ENCODE data around the gene TMTC2. TPM values are rescaled to one million over a fixed set of nuclear protein-coding genes. Genes with fewer than 3 reads are reported as not detected.

The TMTC2 gene
- total RNA-seq, 1 donor from 2014 or later: 20.2 TPM

DNA sequence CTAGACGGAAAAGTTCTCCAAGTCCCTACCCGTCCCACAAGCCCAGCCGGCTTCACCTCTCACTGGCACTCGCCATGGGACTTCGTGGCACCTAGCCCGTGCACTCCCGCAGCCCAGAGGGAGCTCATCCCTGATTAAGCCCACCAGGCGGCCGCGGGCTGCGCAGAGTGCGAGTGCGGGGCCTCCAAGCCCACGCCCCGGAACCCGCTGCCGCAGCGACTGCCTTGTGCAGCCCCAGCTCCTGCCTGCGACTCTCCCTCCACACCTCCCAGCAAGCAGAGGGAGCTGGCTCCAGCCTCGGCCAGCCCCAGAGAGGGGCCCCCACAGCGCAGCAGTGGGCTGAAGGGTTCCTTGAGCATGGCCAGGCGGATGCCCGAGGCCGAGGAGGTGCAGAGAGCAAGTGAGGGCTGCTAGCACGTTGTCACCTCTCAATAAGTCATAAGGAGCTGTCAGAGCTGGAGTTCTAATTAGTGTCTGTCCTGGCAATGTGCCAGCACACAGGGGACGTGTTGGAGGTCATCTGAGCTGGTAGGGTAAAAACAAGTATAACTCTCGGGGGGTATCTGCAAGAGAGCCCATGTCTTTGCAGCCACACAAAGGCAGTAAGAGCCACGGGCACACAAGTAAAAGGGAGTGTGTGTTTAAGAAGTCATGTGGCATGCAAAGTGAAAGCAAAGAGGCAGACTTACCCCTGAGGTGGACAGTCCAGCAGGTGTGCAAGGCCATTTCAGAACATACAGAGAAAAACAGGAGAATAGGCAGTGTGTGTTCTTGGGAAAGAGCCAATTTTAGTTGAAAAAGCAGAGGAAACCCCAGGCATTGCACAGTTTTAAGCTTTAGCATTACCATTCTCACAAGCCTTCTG is 27.1 kb upstream of the TMTC2 start:
- peaks cover 5% of the 10 kb centered on the region for H3K9me3 Mint-ChIP-seq (ENCODE audit: unreplicated experiment)
- TF ChIP-seq, protein P1, sequence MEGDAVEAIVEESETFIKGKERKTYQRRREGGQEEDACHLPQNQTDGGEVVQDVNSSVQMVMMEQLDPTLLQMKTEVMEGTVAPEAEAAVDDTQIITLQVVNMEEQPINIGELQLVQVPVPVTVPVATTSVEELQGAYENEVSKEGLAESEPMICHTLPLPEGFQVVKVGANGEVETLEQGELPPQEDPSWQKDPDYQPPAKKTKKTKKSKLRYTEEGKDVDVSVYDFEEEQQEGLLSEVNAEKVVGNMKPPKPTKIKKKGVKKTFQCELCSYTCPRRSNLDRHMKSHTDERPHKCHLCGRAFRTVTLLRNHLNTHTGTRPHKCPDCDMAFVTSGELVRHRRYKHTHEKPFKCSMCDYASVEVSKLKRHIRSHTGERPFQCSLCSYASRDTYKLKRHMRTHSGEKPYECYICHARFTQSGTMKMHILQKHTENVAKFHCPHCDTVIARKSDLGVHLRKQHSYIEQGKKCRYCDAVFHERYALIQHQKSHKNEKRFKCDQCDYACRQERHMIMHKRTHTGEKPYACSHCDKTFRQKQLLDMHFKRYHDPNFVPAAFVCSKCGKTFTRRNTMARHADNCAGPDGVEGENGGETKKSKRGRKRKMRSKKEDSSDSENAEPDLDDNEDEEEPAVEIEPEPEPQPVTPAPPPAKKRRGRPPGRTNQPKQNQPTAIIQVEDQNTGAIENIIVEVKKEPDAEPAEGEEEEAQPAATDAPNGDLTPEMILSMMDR (IDR thresholded peaks at IDR 0.05): no peak
- H3K4me1 Mint-ChIP-seq (ENCODE audit: unreplicated experiment): no peaks in the 10 kb centered on the region
- H3K27ac Mint-ChIP-seq (ENCODE audit: unreplicated experiment): no peak overlapping the region
- no peak overlapping the region for H3K4me3 Mint-ChIP-seq (ENCODE audit: unreplicated experiment)
- H3K36me3 Mint-ChIP-seq (ENCODE audit: unreplicated experiment): no peaks in the 10 kb centered on the region
- H3K27me3 Mint-ChIP-seq (ENCODE audit: unreplicated experiment): peaks cover 5% of the 10 kb centered on the region
- no peak for DNase-seq (ENCODE audit: extremely low spot score, unreplicated experiment)

DNA sequence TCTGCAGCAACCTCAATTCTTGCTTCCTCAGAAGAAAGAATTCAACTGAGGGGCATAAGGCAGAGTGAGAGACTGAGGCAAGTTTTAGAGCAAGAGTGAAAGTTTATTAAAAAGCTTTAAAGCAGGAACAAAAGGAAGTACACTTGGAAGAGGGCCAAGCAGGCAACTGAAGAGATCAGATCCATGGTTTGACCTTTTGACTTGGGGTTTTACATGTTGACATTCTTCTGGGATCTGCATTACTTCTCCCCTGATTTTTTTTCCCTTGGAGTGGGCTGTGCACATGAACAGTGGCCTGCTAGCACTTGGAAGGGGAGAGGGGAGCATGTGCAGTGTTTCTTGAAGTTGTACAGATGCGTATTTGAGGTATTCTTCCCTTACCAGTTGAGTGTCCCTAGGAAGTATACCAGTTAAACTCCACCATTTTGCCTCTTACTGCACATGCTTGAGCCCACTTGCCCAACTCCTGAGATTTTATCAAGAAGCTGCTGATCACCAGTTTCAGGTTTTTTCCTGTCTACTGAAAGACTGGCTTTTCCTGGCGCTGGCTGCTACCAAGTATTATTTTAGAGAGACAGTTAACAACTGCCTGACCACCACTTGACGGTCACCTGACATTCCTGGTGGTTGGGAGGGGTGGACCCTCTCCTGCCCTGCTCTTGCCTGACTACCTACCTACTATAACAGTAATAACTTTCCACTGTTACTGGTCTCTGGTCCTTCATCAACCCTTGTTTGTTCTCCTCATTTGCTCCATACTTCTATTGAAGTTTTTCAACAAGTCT is 26.0 kb upstream of the TMTC2 start:
- Mint-ChIP-seq H3K27me3 (ENCODE audit: unreplicated experiment) (peaks cover 5% of the 10 kb centered on the region), H3K9me3 (ENCODE audit: unreplicated experiment) (peaks cover 5% of the 10 kb centered on the region), H3K27ac (ENCODE audit: unreplicated experiment) (no peak overlapping the region), H3K4me3 (ENCODE audit: unreplicated experiment) (no peak overlapping the region), H3K36me3 (ENCODE audit: unreplicated experiment) (no peaks in the 10 kb centered on the region), H3K4me1 (ENCODE audit: unreplicated experiment) (no peaks in the 10 kb centered on the region)
- TF ChIP-seq, protein P1 (IDR thresholded peaks at IDR 0.05): no peak
- DNase-seq (ENCODE audit: extremely low spot score, unreplicated experiment): no peak

DNA sequence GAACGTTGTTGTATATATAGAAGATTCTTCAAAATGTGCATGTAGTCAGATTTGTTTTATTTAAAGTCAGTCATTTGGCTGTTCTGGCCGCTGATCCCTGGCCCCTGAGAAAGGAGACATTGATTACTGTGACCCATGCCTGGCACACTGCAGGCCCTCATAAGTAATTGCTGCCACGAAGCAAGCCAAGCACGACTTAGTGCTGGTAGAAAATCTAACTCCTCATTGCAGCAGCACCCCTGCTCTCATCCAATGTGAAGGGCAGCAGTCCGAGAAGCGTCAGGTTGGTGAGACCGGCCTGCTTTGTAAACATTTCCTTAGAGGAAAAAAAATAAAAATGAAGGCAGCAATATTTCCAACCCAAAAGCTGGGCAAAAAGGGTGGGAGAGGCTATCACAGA is 22.8 kb upstream of the TMTC2 start:
- Mint-ChIP-seq H3K27me3 (ENCODE audit: unreplicated experiment) (peaks cover 22% of the 10 kb centered on the region), H3K4me1 (ENCODE audit: unreplicated experiment) (no peaks in the 10 kb centered on the region), H3K36me3 (ENCODE audit: unreplicated experiment) (no peaks in the 10 kb centered on the region), H3K4me3 (ENCODE audit: unreplicated experiment) (no peak overlapping the region), H3K9me3 (ENCODE audit: unreplicated experiment) (peaks cover 5% of the 10 kb centered on the region), H3K27ac (ENCODE audit: unreplicated experiment) (no peak overlapping the region)
- TF ChIP-seq, protein P1 (IDR thresholded peaks at IDR 0.05): no peak
- no peak for DNase-seq (ENCODE audit: extremely low spot score, unreplicated experiment)

DNA sequence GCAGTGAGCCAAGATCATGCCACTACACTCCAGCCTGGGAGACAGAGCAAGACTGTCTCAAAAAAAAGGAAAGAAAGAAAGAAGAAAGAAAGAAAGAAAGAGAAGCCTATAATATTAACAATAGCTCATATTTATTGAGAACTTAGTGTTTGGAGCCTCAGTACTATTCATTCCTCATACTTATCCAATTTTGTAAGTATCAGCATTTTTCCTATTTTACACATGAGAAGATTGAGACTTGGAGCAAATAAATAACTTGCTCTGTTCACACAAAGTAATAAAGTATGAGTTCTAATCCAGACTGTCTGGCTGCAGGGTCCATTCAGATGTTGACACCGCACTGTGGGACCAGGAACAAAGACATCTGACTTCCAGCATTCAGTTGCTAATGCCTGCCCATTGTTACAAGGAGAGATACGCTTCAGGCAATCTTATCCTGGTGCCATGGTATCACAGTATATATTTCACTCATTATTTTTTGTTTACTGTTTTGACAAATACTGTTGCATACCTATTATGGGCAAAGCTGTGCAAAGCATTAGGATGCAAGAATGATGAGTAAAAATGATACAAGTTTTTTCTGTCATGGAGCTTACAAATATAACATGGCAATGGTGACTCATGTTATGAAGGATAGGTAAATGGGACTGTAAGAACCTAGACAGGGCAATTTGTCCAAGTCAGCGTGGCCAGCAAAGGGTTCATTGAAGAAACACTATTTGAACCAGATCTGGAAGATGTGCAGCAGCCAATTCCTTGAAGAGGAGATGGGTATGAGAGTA is 21.4 kb upstream of the TMTC2 start:
- H3K9me3 Mint-ChIP-seq (ENCODE audit: unreplicated experiment): no peaks in the 10 kb centered on the region
- TF ChIP-seq, protein P1 (IDR thresholded peaks at IDR 0.05): no peak
- DNase-seq (ENCODE audit: extremely low spot score, unreplicated experiment): no peak
- H3K4me1 Mint-ChIP-seq (ENCODE audit: unreplicated experiment): no peaks in the 10 kb centered on the region
- peaks cover 23% of the 10 kb centered on the region for H3K27me3 Mint-ChIP-seq (ENCODE audit: unreplicated experiment)
- no peaks in the 10 kb centered on the region for H3K36me3 Mint-ChIP-seq (ENCODE audit: unreplicated experiment)
- no peak overlapping the region for H3K4me3 Mint-ChIP-seq (ENCODE audit: unreplicated experiment)
- no peak overlapping the region for H3K27ac Mint-ChIP-seq (ENCODE audit: unreplicated experiment)

Measured in osteocyte (in vitro differentiated cells).